Epithelial cell of esophagus (primary cell): ENCODE results near the gene ALDH4A1.
"Not testable (repeated sequence)": the region's sequence is repeated elsewhere in the genome, so short reads cannot be mapped to it uniquely, and the experiment has no call there.

Source experiments
- DNase-seq: peaks from one replicate; pipeline ENCODE4 v3.0.0; 2010; ENCODE audit warnings: low read depth
- H3K4me3 ChIP-seq: 2 replicates; pipeline ENCODE4 v1.5.1; 2011; ENCODE audit warnings: mild to moderate bottlenecking, low read length, control low read depth
- TF ChIP-seq, protein P1 (sequence below): IDR thresholded peaks from 2 replicates; pipeline ENCODE4 v1.5.1; 2011; ENCODE audit warnings: low read depth, mild to moderate bottlenecking, low read length, control low read depth, inconsistent platforms; ENCODE audit not compliant: insufficient read depth; ENCODE audit errors: missing control alignments

The ALDH4A1 gene

DNA sequence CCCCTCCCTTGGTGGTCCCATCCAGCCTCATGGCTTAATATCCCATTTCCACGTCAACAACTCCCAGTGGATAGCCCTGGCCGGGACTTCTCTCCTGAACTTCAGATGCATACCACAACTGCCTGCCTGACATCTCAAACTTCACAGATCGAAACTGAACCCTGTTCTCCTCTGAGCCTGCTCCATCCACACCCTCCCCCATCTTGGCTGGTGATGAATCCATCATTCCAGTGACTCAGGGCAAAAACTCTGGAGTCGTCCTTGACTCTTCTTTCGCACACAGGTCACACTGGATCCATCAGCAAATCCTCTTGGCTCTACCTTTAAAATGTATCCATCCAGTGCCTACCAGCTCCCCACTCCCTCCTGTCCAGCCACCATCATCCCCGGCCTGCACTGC is 46.8 kb downstream of the ALDH4A1 start:
- no peak for DNase-seq
- H3K4me3 ChIP-seq, result no peak overlapping the region
- TF ChIP-seq, protein P1, sequence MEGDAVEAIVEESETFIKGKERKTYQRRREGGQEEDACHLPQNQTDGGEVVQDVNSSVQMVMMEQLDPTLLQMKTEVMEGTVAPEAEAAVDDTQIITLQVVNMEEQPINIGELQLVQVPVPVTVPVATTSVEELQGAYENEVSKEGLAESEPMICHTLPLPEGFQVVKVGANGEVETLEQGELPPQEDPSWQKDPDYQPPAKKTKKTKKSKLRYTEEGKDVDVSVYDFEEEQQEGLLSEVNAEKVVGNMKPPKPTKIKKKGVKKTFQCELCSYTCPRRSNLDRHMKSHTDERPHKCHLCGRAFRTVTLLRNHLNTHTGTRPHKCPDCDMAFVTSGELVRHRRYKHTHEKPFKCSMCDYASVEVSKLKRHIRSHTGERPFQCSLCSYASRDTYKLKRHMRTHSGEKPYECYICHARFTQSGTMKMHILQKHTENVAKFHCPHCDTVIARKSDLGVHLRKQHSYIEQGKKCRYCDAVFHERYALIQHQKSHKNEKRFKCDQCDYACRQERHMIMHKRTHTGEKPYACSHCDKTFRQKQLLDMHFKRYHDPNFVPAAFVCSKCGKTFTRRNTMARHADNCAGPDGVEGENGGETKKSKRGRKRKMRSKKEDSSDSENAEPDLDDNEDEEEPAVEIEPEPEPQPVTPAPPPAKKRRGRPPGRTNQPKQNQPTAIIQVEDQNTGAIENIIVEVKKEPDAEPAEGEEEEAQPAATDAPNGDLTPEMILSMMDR, result no peak

DNA sequence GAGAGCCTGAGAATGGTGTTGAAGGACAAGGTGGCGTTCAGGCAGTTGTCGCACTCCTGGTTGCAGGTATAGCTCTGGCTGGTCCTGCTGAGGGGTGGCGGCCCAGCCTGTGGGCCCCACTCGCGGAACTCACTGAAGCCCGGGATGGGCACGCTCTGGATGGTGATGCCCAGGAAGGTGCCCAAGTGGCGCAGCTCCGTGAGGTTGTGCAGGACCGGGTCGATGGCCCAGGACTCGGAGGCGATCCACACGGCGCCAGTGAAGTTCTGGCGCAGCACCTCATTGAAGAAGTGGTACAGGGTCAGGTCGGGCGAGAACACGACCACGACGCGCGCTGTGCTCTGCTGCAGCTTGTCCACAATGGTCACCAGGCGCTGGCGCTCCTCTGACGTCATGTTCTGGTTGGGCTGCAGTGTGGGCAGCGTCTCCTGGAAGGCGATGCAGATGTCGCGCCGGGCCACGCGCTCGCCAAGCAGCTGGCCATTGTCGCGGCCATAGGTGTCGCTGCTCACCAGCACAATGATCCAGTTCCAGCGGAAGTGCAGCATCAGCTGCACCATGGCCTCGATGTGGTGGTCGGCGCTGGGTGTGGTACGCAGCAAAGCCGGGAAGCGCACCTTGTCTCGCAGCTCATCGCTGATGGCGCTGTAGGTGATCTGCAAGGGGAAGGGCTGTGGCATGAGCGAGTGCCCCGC is 47.9 kb downstream of the ALDH4A1 start:
- TF ChIP-seq, protein P1, result no peak
- no peak overlapping the region for H3K4me3 ChIP-seq
- no peak for DNase-seq

DNA sequence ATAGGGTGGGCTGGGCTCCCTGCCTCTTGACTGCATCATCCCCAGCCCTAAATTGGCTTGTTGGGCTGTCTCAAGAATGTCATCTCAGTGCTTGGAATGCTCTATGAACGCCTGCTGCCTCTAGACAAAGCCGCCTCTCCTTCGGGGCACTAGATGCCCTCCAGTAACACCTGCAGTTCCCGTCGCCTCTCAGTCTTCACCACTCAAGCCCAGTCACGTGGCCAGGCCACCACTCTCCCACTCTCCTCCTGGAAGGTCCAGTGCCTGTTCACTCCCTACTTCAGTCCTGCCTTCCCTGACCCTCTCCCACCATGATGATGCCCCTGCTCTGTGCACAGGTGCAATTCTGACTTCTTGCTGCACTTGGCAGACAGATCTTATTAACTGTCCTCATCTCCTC is 49.9 kb downstream of the ALDH4A1 start:
- H3K4me3 ChIP-seq, result no peak overlapping the region
- TF ChIP-seq, protein P1, result no peak
- no peak for DNase-seq

DNA sequence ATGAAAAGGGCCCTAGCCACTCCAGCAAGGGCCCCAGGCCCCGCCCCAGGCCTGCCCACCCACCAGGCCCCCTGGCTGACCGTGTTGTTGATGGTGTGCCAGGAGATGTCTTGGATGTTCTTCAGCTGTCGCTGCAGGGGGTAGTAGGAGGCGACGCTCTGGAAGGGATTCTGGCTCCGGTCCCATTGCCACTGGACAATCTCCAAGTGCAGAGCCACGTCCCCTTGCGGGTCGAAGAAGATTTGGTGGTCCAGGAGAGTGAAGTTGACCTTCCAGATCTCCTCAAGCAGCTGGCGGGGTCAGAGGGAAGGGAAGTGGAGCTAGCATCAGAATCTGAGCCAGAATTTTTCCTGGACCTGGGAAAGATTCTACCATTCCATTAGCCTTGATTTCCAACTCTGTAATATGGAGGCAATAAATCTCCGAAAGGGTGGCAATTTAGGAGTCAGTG is 53.1 kb downstream of the ALDH4A1 start:
- H3K4me3 ChIP-seq, result no peak overlapping the region
- TF ChIP-seq, protein P1, result no peak
- DNase-seq, result no peak

DNA sequence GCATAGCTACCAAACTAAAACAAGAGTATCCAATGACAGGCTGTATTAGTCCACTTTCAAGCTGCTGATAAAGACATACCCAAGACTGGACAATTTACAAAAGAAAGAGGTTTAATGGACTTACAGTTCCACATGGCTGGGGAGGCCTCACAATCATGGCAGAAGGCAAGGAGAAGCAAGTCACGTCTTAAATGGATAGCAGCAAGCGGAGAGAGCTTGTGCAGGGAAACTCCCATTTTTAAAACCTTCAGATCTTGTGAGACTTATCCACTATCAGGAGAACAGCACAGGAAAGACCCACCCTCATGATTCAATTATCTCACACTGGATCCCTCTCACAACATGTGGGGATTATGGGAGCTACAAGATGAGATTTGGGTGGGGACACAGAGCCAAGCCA is 54.6 kb downstream of the ALDH4A1 start:
- not testable (repeated sequence) for DNase-seq, H3K4me3 ChIP-seq

DNA sequence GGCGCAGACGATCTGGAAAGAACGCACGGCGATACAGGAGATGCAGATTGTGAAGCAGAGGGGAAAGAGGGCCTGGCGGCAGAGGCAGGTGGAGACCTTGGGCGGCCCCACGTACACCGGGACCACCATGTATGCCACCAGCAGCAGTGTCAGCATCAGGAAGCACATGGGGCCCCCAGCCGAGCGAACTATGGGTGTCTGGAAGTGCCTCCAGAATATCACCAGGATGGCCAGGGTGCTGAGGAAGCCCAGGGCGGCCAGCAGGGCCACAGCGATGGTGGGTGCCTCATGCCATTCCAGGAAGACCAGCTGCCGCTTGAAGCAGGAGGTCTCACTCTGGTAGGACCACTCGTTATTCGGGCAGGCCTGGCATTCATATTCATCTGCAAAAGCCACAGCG is 62.2 kb downstream of the ALDH4A1 start:
- DNase-seq, result no peak

DNA sequence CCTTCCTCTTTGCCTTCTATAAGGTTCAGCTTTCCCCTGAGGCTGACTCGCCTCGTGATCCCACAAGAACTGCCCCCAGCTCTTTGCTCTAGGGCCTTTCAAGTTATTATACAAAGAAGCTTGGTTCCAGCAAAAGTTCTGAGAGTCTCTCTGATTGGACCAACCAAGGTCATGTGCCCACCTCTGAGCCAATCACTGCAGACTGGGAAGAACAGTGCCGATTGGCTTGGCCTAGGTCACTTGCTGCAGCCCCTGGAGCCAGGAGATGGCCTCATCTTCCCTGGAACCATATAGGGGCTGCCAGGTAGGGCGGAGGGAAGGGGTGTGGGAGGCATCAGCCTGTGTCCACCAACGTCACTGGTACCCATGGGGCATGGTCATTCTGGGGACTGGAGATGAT is 65.7 kb downstream of the ALDH4A1 start:
- H3K4me3 ChIP-seq, result no peak overlapping the region
- no peak for DNase-seq
- TF ChIP-seq, protein P1, result no peak

More for the DNA sequence above, 62.2 kb downstream of the ALDH4A1 start:
- no peak overlapping the region for H3K4me3 ChIP-seq
- TF ChIP-seq, protein P1, result no peak

DNA sequence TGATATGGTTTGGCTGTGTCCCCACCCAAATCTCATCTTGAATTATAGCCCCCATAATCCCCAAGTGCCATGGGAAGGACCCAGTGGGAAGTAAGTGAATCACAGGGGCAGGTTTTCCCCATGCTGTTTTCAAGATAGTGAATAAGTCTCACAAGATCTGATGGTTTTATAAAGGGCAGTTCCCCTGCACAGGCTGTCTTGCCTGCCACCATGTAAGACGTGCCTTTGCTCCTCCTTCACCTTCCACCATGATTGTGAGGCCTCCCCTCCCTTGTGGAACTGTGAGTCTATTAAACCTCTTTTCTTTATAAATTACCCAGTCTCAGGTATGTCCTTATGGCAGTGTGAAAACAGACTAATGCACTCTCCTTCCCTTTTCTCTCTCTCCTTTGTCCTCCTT is 70.0 kb downstream of the ALDH4A1 start:
- DNase-seq, H3K4me3 ChIP-seq: not testable (repeated sequence)
